DMS153 (cell line): ENCODE measurements around the gene HELQ.
"Not testable (repeated sequence)": the region's sequence is repeated elsewhere in the genome, so short reads cannot be mapped to it uniquely, and the experiment has no call there.

Source experiments
- DNase-seq: peaks from one replicate; lab custom pipeline; 2025; lab: John Stamatoyannopoulos, UW

The HELQ gene

GRCh38 chr4:83455281-83456183 is at the start of gene HELQ, which contains the start of gene MRPS18C:
HELQ (minus strand) TSS chr4:83455823; CDS start chr4:83455693, 130 bp downstream.
MRPS18C (plus strand) TSS chr4:83456058; CDS start chr4:83456078, 20 bp downstream.
- peak; percentile 96 for DNase-seq

DNA sequence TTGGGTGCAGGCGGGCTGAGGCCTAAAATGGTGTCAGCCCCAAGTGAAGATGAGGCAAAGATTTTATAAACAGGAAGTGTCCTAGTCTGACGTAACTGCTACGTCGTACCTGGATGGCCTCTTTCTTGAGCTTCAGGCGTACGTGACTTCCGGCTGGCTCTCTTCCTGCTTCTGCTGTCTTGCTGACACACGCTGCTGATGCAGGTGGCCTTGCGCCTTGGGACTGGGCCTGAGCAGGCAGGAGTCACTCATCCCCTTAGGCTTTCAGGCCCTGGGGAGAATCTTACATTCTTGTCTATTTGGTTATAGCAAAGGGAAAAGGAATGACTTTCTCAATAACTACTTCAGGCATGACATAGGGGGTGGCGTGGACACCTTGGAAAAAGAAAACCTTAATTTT is 49.4 kb upstream of the HELQ start:
- DNase-seq = no peak

GRCh38 chr4:83504503-83504902 is 48.9 kb upstream of the HELQ start:
- DNase-seq = no peak

- DNase-seq = no peak
These were observed 48.4 kb upstream of the HELQ start for GRCh38 chr4:83503974-83504373.

DNA sequence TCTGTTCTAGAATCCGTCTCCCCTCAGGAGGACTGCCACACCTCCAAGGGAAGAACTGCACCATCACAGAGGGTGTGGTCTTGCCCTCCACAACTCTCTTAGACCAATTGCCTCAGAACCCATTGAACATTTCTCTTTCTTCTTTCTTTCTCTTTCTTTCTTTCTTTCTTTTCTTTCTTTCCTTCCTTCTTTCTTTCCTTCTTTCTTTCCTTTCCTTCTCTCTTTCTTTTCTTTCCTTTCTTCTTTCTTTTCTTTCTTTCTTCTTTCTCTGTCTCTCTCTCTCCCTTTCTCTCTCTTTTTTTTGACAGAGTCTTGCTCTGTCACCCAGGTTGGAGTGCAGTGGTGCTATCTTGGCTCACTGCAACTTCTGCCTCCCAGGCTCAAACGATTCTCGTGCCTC is 46.0 kb upstream of the HELQ start:
- DNase-seq = not testable (repeated sequence)

GRCh38 chr4:83498187-83498586 is 42.6 kb upstream of the HELQ start:
- DNase-seq = no peak

- DNase-seq = not testable (repeated sequence)
These were observed 40.7 kb upstream of the HELQ start for GRCh38 chr4:83496085-83496917.

DNA sequence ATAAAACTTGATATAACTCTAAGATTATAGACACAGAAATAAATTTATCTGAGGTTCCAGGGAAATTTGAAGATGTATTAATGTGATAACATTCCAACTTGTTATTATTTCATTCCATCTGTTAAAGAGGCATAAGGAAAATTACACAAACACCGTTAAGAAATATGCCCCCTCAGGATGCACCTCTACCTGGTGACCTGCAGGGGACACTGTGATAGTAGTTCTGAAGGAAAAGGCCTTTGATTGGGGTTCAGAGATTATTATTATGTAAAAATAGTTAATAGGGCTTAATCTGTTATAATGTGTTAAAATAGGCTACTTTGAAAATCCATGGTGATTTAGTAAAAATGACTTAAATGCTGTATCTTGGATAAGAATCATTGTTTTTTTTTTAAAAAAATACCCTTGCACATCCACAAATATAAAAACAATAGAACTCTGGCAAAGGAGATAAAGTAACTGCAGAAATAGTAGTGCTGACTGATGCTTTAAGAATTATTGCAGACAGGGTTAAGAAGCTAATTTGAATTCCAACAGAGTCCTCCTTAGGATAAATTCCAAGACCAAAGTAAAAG is 35.3 kb upstream of the HELQ start:
- DNase-seq = no peak

DNA sequence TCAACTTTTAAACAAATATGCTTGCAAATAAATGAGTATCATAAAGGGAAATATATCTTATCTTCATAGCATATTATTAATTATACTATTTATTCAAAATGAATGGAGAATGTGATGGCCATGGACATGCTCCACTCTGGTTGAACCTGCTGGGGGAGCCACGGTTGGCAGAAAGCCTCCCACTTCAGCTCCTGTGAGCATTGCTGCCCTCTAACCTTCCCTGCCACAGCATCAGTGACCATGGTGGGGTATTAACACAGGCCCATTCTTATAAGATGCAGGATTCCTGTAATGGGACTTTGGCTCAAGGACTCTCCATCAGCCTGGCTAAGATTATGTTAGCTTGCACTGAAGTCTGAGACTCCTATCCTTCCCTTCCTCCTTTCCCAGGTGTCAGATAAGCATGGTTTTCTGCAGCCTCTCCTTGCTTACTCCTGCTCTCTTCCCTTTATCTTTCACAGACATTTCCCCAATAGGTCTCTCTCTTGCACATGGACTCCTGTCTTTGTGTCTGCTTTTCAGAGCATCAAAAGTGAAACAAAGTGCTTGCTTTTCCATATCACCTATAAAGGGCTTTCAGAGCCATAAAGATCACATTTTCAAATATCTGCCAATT is 34.2 kb upstream of the HELQ start:
- DNase-seq = no peak

- DNase-seq = no peak
These were observed 31.0 kb upstream of the HELQ start for GRCh38 chr4:83486457-83487129.

- peak; percentile 86 for DNase-seq
These were observed 29.2 kb upstream of the HELQ start, which contains the start of gene ABRAXAS1 for GRCh38 chr4:83484500-83485461. ABRAXAS1 (minus strand) TSS chr4:83485100; CDS start chr4:83485072, 28 bp downstream.

GRCh38 chr4:83473966-83474365 is 18.3 kb upstream of the HELQ start:
- no peak for DNase-seq

DNA sequence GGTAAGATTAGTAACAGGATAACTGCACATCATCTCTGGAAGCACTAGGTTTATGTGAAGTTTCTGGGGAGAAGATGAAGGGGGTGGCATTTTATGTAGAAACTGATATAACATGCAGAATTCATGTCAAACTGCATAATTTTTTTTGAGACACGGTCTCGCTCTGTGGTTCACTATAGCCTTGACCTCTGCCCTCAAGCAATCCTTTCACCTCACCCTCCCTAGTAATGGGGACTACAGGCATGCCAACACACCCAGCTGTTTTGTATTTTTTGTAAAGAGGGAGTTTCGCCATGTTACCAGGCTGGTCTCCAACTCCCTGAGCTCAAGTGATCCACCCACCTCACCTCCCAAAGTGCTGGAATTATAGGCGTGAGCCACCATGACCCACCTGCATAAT is 17.8 kb upstream of the HELQ start:
- DNase-seq = no peak

DNA sequence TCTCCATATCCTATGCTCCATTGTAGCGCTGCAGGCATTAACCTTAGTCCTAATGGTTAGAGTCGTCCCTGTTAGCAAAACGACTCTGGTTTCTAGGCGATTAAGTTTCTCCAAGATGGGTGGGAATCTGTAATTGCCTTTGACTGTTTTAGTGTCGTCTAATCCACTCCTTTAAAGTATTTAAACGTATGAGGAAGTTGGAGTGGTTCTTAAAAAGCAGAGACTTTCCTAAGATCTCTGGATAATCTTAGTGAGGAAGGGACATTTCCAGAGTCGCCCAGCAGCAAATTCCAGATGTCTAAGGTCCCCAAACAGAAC is 520 bp upstream of the HELQ start:
- no peak for DNase-seq

DNA sequence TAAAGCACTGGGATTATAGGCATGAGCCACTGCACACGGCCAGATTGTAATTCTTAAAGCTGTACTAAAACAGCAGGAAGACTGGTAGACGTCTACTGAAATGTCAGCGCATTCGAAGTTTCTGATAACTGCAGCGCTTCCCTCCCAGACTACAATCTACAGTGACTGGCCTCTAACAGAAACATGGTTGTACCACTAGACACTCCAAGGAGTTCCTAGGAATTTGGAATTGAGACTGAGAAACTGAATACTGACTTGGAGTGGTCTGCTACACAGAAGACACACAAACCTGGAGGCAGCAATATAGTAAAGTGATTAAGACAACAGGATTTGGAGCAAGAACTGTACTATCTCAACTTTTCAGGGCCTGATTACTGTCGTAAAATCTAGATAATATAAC is 937 bp downstream of the HELQ start:
- no peak for DNase-seq

DNA sequence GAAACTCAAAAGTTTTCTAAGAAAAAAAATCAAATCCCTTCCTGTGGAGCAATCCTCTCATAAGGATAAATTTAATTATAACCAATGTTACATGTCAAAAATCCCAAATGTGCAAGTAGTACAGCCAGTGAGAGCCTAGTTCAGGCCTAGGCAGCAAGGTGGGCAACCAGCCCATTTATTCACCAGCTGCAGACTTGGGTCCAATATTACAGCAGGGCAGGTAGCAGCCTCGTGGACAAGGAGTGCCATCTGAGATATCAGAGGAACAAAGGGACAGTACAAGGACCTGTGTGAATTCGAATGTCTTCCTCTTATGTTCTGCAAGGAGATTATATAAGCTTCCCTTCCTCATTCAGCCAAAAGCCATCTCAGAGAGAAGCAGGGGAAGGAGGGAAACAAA is 6.6 kb downstream of the HELQ start:
- DNase-seq = no peak

- DNase-seq = no peak
These were observed 14.7 kb downstream of the HELQ start for GRCh38 chr4:83440899-83441298.

- DNase-seq = no peak
These were observed 15.3 kb downstream of the HELQ start for GRCh38 chr4:83440148-83440814.

GRCh38 chr4:83438719-83439118 is 16.9 kb downstream of the HELQ start:
- DNase-seq = no peak

GRCh38 chr4:83436680-83437079 is 18.9 kb downstream of the HELQ start:
- DNase-seq = no peak
